ENCODE results near the gene SHMT2.

Gene SHMT2

DNA sequence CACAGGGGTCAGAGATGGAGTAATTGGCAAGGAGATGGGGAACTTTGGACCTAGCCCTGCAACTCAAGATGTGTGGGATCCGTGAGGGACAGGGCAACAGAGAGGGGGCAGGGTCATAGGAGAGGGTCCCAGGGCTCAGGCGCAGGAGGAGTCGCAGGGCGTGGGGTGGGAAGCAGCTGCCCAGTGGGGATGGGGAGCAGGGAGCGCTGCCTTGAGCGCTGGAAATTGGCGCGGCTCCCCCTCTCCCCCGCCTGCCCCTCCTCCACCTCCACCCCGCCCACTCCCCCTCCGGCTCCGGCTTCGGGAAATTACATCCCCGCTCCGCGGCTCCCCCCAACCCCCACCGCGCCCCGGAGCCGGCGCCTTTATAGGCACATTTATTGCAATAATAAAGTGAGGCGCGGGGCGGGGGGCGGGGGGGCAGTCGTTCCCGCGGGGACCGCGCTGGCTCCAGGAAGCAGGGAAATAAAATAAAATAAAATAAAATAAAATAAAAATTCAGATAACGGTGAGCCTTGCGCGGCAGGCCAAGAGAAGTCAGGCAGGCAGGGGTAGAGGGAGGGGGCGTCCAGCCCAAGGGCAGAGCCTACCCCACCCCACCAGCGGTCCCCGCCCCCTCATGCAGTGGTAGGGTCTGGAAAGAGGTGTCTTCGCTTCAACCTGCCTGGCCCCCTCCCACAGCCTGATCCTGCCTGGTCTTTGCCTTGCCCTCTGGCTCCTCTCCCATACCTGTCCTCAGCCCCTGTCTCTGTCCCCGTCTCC, 9.3 kb upstream of the SHMT2 start:
- TF ChIP-seq ZNF70 (CRISPR knock-in tag; IDR thresholded peaks at IDR 0.05) (no peak), POU6F1 (CRISPR knock-in tag; IDR thresholded peaks at IDR 0.05; ENCODE audit: borderline replicate concordance, low read depth) (no peak), OSR1 (CRISPR knock-in tag; IDR thresholded peaks at IDR 0.05) (no peak), GLIS3 (CRISPR knock-in tag; IDR thresholded peaks at IDR 0.05) (no peak), TSHZ2 (CRISPR knock-in tag; IDR thresholded peaks at IDR 0.05) (no peak), TCF4 (CRISPR knock-in tag; IDR thresholded peaks at IDR 0.05; ENCODE audit: borderline replicate concordance) (no peak), CSRNP3 (CRISPR knock-in tag; IDR thresholded peaks at IDR 0.05) (no peak), CSDC2 (CRISPR knock-in tag; IDR thresholded peaks at IDR 0.05) (no peak), ZC3H10 (CRISPR knock-in tag; IDR thresholded peaks at IDR 0.05) (no peak), ARNTL (CRISPR knock-in tag; IDR thresholded peaks at IDR 0.05; ENCODE audit: borderline replicate concordance, low read depth) (no peak)
- no peak for ATAC-seq

- no peak for ATAC-seq
- TF ChIP-seq CSRNP3 (CRISPR knock-in tag; IDR thresholded peaks at IDR 0.05) (no peak), ESRRG (CRISPR knock-in tag; IDR thresholded peaks at IDR 0.05) (no peak), TOX (CRISPR knock-in tag; IDR thresholded peaks at IDR 0.05; ENCODE audit: borderline replicate concordance) (no peak), ZNF565 (CRISPR knock-in tag; conservative IDR thresholded peaks at IDR 0.05; ENCODE audit: low read depth) (no peak), OSR1 (CRISPR knock-in tag; IDR thresholded peaks at IDR 0.05) (no peak), BACH2 (CRISPR knock-in tag; IDR thresholded peaks at IDR 0.05; ENCODE audit: borderline replicate concordance) (no peak), SNAI2 (CRISPR knock-in tag; IDR thresholded peaks at IDR 0.05) (no peak), TSHZ2 (CRISPR knock-in tag; IDR thresholded peaks at IDR 0.05) (no peak), ZNF70 (CRISPR knock-in tag; IDR thresholded peaks at IDR 0.05) (no peak), ZFP3 (CRISPR knock-in tag; IDR thresholded peaks at IDR 0.05) (no peak), ZNF8 (CRISPR knock-in tag; IDR thresholded peaks at IDR 0.05) (no peak), GLIS3 (CRISPR knock-in tag; IDR thresholded peaks at IDR 0.05) (no peak), ZFP30 (CRISPR knock-in tag; IDR thresholded peaks at IDR 0.05) (no peak), ZC3H10 (CRISPR knock-in tag; IDR thresholded peaks at IDR 0.05) (no peak), PPARA (CRISPR knock-in tag; IDR thresholded peaks at IDR 0.05; ENCODE audit: borderline replicate concordance) (no peak)
- TF ChIP-seq, protein P1, sequence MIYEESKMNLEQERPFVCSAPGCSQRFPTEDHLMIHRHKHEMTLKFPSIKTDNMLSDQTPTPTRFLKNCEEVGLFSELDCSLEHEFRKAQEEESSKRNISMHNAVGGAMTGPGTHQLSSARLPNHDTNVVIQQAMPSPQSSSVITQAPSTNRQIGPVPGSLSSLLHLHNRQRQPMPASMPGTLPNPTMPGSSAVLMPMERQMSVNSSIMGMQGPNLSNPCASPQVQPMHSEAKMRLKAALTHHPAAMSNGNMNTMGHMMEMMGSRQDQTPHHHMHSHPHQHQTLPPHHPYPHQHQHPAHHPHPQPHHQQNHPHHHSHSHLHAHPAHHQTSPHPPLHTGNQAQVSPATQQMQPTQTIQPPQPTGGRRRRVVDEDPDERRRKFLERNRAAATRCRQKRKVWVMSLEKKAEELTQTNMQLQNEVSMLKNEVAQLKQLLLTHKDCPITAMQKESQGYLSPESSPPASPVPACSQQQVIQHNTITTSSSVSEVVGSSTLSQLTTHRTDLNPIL (CRISPR knock-in tag; IDR thresholded peaks at IDR 0.05; ENCODE audit: low read depth) = no peak
Observed at GRCh38 chr12:57220770-57221168, 8.7 kb upstream of the SHMT2 start.
